OCI-LY7 (cell line): ENCODE measurements around the gene LDLRAD4. TPM values are rescaled to one million over a fixed set of nuclear protein-coding genes. Genes with fewer than 3 reads are reported as not detected.

Experiments
- BruUV-seq: library from RNA; stranded (reverse); fragments of 400-500 nt; replicated peaks from 2 replicates; lab custom pipeline; 2021; lab: Mats Ljungman, UMichigan
- CTCF ChIA-PET: fragments of 300-600 bp; sonication (Branson Sonifier 250); formaldehyde crosslinking; loops from one replicate; lab custom pipeline; 2022; ENCODE audit warnings: antibody characterized with exemption; ENCODE audit not compliant: unreplicated experiment; lab: Charles Lee
- POLR2A ChIA-PET: fragments of 300-600 bp; sonication (Branson Sonifier 250); formaldehyde crosslinking; loops from one replicate; lab custom pipeline; 2022; ENCODE audit warnings: antibody characterized with exemption; lab: Charles Lee
- DNase-seq: peaks from one replicate; pipeline ENCODE4 v3.0.0-alpha.2; 2015; ENCODE audit warnings: low spot score
- H2AFZ ChIP-seq: fragments of 200-600 bp; sonication (generic), shearing (Covaris generic); 2 replicates; pipeline ENCODE4 v1.6.1; 2014; ENCODE audit warnings: mild to moderate bottlenecking, antibody characterized with exemption, low read length, moderate library complexity
- H3K27ac ChIP-seq: fragments of 200-600 bp; sonication (generic); 2 replicates; pipeline ENCODE4 v1.5.1; 2014; ENCODE audit warnings: mixed run types, low read depth, mild to moderate bottlenecking, moderate library complexity, low read length, inconsistent platforms; ENCODE audit not compliant: poor library complexity, severe bottlenecking
- H3K36me3 ChIP-seq: fragments of 200-600 bp; sonication (generic); 2 replicates; pipeline ENCODE4 v1.6.1; 2014; ENCODE audit warnings: mild to moderate bottlenecking, antibody characterized with exemption, low read length, moderate library complexity, mixed read lengths; ENCODE audit not compliant: insufficient read depth
- H3K4me1 ChIP-seq: fragments of 200-600 bp; sonication (generic); 2 replicates; pipeline ENCODE4 v1.5.1; 2014; ENCODE audit warnings: mild to moderate bottlenecking, low read length; ENCODE audit not compliant: insufficient read depth, poor library complexity, severe bottlenecking
- H3K4me2 ChIP-seq: fragments of 200-600 bp; sonication (generic); 2 replicates; pipeline ENCODE4 v1.6.1; 2014; ENCODE audit warnings: mild to moderate bottlenecking, low read length
- H3K4me3 ChIP-seq: fragments of 200-600 bp; sonication (generic); 2 replicates; pipeline ENCODE4 v1.5.1; 2014; ENCODE audit warnings: mild to moderate bottlenecking, low read depth, low read length; ENCODE audit not compliant: poor library complexity, severe bottlenecking
- H3K79me2 ChIP-seq: fragments of 200-600 bp; sonication (generic); 2 replicates; pipeline ENCODE4 v1.6.1; 2016; ENCODE audit warnings: low read depth, mild to moderate bottlenecking, low read length, moderate library complexity, mixed read lengths; ENCODE audit not compliant: insufficient read depth
- H3K9me2 ChIP-seq: fragments of 200-600 bp; sonication (generic); 2 replicates; pipeline ENCODE4 v1.6.1; 2016; ENCODE audit warnings: mild to moderate bottlenecking, low read length, mixed read lengths; ENCODE audit not compliant: insufficient read depth
- H3K9me3 ChIP-seq: fragments of 200-600 bp; sonication (generic); 2 replicates; pipeline ENCODE4 v1.6.1; 2014; ENCODE audit warnings: mild to moderate bottlenecking, mixed run types, low read length, mixed read lengths
- H4K20me1 ChIP-seq: fragments of 200-600 bp; sonication (generic); 2 replicates; pipeline ENCODE4 v1.6.1; 2014; ENCODE audit warnings: mild to moderate bottlenecking, antibody characterized with exemption, low read length, moderate library complexity, mixed read lengths; ENCODE audit not compliant: insufficient read depth
- CTCF ChIP-seq: fragments of 200-600 bp; sonication (generic); conservative IDR thresholded peaks from 2 replicates; pipeline ENCODE4 v1.5.1; 2014; ENCODE audit warnings: mild to moderate bottlenecking, antibody characterized with exemption, low read length, moderate library complexity, mixed read lengths
- EZH2phosphoT487 ChIP-seq: fragments of 200-600 bp; sonication (generic); IDR thresholded peaks from 2 replicates; pipeline ENCODE4 v1.6.1; 2018; ENCODE audit warnings: low read depth, borderline replicate concordance, mild to moderate bottlenecking, mixed run types, antibody characterized with exemption, low read length, moderate library complexity, mixed read lengths
- intact Hi-C: fragments of 100-400 bp; cut with micrococcal nuclease; formaldehyde crosslinking; loops from one replicate; pipeline ENCODE4 v1.10.0; 2022; ENCODE audit not compliant: unreplicated experiment
- total RNA-seq, 2 experiments: library from RNA; depleted of rRNA in 1 of 2; stranded (reverse); fragments of >200 nt in 1 of 2; shearing (Covaris generic) in 1 of 2; gene quantifications; 2 replicates each; pipeline ENCODE4 v1.2.3, GENCODE V29; 2014 to 2022

The LDLRAD4 gene
- total RNA-seq, 2 experiments from 2014 or later: 26.2 to 43.8 TPM

- intact Hi-C loops: no loop called here
- Histone ChIP-seq H3K27ac (no peak overlapping the region), H3K9me2 (no peaks in the 10 kb centered on the region), H3K4me3 (no peak overlapping the region), H2AFZ (no peak overlapping the region), H3K9me3 (no peaks in the 10 kb centered on the region), H3K36me3 (no peaks in the 10 kb centered on the region), H3K4me2 (no peak overlapping the region), H4K20me1 (no peaks in the 10 kb centered on the region), H3K4me1 (peaks cover 8% of the 10 kb centered on the region), H3K79me2 (no peaks in the 10 kb centered on the region)
- ChIA-PET CTCF (no interaction called here), POLR2A (no interaction called here)
- TF ChIP-seq CTCF (no peak), EZH2phosphoT487 (no peak)
- no peak for DNase-seq
- BruUV-seq: no TSS peak
These were observed 204.1 kb downstream of the LDLRAD4 start for GRCh38 chr18:13422541-13423147.

- POLR2A ChIA-PET: interaction anchor here (0.7 kb wide), 1 partner anchor 299 kb away, joined by 4 read pairs; no protein-coding TSS in a partner anchor
- no peaks in the 10 kb centered on the region for H3K36me3 ChIP-seq
- BruUV-seq: no TSS peak
- no peaks in the 10 kb centered on the region for H4K20me1 ChIP-seq
- no peaks in the 10 kb centered on the region for H3K9me3 ChIP-seq
- intact Hi-C loops: no loop called here
- H3K27ac ChIP-seq: no peak overlapping the region
- H2AFZ ChIP-seq: no peak overlapping the region
- no peaks in the 10 kb centered on the region for H3K79me2 ChIP-seq
- CTCF ChIA-PET: no interaction called here
- TF ChIP-seq EZH2phosphoT487 (no peak), CTCF (no peak)
- no peak overlapping the region for H3K4me3 ChIP-seq
- peaks cover 8% of the 10 kb centered on the region for H3K4me1 ChIP-seq
- no peaks in the 10 kb centered on the region for H3K9me2 ChIP-seq
- DNase-seq: no peak
- H3K4me2 ChIP-seq: no peak overlapping the region
These were observed 204.8 kb downstream of the LDLRAD4 start for GRCh38 chr18:13423352-13423751.

- H3K9me3 ChIP-seq: no peaks in the 10 kb centered on the region
- no peak for TF ChIP-seq EZH2phosphoT487
- no peak for TF ChIP-seq CTCF
- no peaks in the 10 kb centered on the region for H3K9me2 ChIP-seq
- no peak overlapping the region for H3K27ac ChIP-seq
- no peak overlapping the region for H3K4me2 ChIP-seq
- no peak for DNase-seq
- H3K4me3 ChIP-seq: no peak overlapping the region
- H3K4me1 ChIP-seq: peaks cover 8% of the 10 kb centered on the region
- BruUV-seq: no TSS peak
- no peak overlapping the region for H2AFZ ChIP-seq
- POLR2A ChIA-PET: no interaction called here
- CTCF ChIA-PET: no interaction called here
- intact Hi-C loops: no loop called here
- no peaks in the 10 kb centered on the region for H3K36me3 ChIP-seq
- H3K79me2 ChIP-seq: no peaks in the 10 kb centered on the region
- no peaks in the 10 kb centered on the region for H4K20me1 ChIP-seq
These were observed 205.8 kb downstream of the LDLRAD4 start for GRCh38 chr18:13424363-13424762.
